GM10248 (cell line): ENCODE measurements around the gene SPTLC1.
"Not testable (repeated sequence)": the region's sequence is repeated elsewhere in the genome, so short reads cannot be mapped to it uniquely, and the experiment has no call there.

Source experiments
- CTCF ChIA-PET: fragments of 300-600 bp; sonication (Branson Sonifier 250); formaldehyde crosslinking; extraction: SDS; loops from one replicate; lab custom pipeline; 2021; ENCODE audit warnings: antibody characterized with exemption; lab: Yijun Ruan, JAX
- POLR2A ChIA-PET: fragments of 350-650 bp; sonication (Branson Sonifier 250); formaldehyde crosslinking; extraction: SDS; loops from one replicate; lab custom pipeline; 2020; ENCODE audit warnings: antibody characterized with exemption; lab: Yijun Ruan, JAX
- DNase-seq: peaks from one replicate; pipeline ENCODE4 v3.0.0; 2012; ENCODE audit errors: extremely low spot score
- TF ChIP-seq, protein P1 (sequence below): IDR thresholded peaks from 2 replicates; pipeline ENCODE4 v1.5.1; 2012; ENCODE audit warnings: mild to moderate bottlenecking, low read depth; ENCODE audit errors: extremely low read depth, missing control alignments, control extremely low read depth

SPTLC1 gene

DNA sequence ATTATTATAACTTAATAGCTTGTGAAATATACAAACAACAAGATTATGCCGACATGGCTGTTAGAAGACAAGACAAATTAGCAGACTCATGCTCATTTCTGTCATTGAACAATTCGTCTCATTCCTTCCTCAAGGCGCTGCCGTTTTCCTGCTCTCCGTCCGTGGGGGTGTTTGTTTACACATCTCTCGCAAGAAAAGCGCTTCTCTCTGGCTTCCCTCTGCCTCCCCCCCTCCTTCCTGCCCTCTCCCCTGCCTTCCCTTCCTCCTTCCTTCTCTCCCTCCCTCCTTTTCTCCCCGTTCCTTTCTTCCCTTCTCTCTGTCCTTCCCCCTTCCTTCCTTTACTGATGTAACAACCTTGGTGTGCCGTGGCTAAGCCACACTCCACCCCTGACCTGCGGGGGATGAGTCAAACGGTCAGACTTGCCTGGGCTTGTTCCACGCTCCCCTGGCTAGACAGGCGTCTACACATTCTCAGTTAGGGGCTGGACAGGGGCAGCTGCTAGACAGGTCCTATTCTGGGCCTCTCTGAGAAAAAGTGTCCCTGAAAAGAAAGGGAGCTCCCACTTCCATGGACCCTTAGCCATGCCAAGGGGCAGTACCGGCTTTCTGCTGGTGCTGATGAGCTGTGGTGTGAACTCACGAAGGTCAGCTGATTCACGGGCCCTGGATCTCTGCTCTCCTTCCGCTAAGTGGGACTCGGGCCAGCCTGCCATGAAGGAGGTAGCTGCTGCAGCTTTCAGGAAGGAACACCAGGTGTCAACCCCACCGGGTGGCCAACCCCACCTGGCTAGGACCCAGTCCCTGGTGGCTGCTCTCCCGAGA lies 32.0 kb upstream of the SPTLC1 start:
- POLR2A ChIA-PET: no interaction called here
- DNase-seq: peak; percentile 50
- CTCF ChIA-PET: interaction anchor here (1.0 to 5.5 kb wide), 5 partner anchors 8 to 644 kb away, joined by 3 to 57 read pairs (median 5); no protein-coding TSS in a partner anchor
- TF ChIP-seq, protein P1, sequence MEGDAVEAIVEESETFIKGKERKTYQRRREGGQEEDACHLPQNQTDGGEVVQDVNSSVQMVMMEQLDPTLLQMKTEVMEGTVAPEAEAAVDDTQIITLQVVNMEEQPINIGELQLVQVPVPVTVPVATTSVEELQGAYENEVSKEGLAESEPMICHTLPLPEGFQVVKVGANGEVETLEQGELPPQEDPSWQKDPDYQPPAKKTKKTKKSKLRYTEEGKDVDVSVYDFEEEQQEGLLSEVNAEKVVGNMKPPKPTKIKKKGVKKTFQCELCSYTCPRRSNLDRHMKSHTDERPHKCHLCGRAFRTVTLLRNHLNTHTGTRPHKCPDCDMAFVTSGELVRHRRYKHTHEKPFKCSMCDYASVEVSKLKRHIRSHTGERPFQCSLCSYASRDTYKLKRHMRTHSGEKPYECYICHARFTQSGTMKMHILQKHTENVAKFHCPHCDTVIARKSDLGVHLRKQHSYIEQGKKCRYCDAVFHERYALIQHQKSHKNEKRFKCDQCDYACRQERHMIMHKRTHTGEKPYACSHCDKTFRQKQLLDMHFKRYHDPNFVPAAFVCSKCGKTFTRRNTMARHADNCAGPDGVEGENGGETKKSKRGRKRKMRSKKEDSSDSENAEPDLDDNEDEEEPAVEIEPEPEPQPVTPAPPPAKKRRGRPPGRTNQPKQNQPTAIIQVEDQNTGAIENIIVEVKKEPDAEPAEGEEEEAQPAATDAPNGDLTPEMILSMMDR: no peak

DNA sequence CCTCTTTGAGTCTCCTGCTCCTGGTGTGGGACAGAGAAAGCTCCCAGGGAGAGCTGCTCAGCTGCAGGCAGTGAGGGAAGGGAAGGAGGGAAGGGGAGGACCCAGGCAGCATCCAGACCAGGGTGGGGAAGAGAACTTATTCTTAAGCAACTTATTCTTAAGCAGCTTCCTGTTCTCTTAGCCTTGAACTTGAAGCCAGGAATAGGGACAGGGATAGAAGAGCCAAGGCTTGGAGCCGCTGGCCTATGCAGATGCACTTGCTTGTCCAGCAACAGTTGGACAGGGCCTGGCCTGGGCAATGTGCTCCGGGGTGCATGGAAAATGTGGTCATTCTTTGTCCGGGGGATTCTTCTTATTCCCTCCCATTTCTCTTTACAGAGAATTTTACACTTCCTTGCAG lies 31.4 kb upstream of the SPTLC1 start:
- no peak for DNase-seq
- TF ChIP-seq, protein P1: no peak
- POLR2A ChIA-PET: no interaction called here
- CTCF ChIA-PET: interaction anchor here (1.5 to 5.5 kb wide), 4 partner anchors 7 to 645 kb away, joined by 3 to 57 read pairs (median 7); no protein-coding TSS in a partner anchor

DNA sequence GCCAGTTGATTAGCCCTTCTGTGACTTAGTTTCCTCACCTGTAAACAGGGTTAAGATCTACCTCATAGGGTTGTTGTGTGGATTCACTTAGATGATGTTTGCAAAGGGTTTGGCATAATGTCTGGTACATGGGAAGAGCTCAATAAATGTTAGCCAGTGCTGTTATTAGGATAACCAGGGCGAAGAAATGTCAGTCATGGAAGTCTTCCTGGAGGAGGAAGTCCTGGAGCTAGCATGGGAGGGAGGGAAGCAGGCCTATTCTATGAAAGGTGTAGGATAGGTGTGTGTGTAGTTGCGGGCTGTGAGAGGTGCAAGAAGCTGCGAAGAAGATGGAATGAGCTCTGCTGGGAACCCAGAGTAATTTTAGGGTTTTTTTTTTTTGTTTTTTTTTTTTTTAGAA lies 30.6 kb upstream of the SPTLC1 start:
- CTCF ChIA-PET: interaction anchor here (0.6 to 1.5 kb wide), 2 partner anchors 168 to 645 kb away, joined by 3 read pairs; no protein-coding TSS in a partner anchor
- POLR2A ChIA-PET, DNase-seq: not testable (repeated sequence)

DNA sequence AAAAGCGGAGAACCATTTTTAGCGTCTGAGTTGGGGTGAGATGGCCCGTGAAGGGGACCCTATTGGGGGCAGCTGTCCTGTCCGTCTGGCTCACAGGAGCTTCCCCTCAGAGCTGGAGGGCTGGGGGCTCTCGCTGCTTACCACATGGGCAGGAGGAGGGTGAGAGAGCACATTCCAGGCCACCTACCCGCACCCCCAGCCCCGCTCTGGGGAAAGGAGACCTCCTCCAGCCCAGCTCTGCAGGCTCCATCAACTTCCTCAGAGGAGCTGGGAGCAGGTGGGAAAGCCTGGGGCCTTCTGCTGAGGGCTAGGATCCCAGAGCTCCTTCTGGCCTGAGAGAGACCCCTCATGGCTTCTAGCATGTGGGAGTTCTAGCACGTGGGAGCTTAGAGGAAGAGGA lies 27.1 kb upstream of the SPTLC1 start:
- DNase-seq: no peak
- CTCF ChIA-PET: interaction anchor here (1.5 to 7.7 kb wide), 4 partner anchors 8 to 492 kb away, joined by 3 to 109 read pairs (median 38); no protein-coding TSS in a partner anchor
- POLR2A ChIA-PET: no interaction called here
- TF ChIP-seq, protein P1: no peak

DNA sequence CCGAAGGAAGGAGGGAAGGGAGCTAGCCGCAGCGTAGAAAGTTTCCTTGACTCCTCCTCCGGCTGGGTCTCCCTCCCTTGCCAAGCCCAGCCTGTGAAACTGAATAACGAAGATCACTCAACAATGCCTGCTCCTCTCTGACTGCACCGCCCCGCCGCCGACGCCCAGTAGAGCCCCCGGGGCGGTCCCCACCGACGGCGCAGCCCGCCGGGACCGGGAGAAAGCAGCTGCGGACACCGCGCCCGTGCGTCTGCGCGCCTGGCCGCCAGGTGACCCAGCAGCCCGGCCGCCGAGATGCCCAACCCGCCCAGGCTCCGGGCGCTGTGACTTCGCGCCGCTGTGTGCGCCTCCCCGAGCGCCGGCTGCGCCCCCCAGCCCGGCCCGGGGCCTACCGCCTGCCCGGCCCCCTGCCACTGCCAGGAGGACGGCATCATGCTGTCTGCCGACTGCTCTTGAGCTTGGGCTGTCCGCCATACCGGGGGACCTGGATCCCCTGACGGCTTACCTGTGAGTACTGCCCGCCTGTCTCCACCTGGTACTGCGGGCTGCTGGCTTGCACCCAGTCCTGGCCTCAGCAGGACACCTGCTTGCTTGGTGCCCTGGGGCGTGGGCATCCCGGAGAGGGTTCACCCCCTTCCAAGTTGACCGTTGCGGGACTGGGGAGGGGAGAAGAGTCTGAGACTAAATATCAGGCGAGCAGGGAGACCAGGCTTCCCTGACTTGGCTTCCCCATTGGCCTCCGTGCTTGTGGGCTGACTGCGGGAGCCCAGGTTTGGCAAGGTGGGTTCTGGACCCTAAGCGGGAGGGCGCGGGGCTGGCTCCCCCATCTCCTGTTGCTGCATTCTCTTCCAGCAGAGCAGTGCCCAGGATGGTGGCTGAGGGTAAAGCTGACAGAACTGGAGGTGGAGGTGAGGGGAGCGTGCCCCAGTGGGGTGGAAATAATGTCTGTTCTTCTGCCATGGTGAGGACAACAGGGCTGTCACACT lies 26.2 kb upstream of the SPTLC1 start:
- ChIA-PET CTCF (interaction anchor here (0.8 to 8.1 kb wide), 41 partner anchors 7 to 710 kb away, joined by 3 to 132 read pairs (median 7); partner anchors contain the start of gene SPTLC1), POLR2A (no interaction called here)
- TF ChIP-seq, protein P1: no peak
- DNase-seq: peak; percentile 41

DNA sequence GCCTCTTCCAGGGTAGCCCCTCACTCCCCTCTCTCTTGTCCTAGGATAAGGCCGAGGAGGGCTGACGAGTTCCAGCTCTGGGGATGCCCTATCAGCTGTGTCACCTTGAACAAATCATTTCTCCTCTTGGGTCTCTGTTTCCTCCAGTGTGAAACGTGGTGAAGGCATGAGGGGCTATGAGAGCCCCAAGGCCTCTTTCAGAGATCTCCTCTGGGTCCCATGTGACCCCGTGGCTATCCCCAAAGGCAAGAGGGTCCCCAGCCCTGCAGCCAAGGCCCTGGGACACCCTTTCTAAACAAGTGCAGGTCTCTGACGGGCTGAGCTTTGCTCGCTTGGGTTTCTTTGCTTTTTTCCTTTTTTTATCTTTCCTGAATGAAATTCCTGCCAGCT lies 25.5 kb upstream of the SPTLC1 start:
- TF ChIP-seq, protein P1: no peak
- ChIA-PET CTCF (interaction anchor here (0.7 to 8.1 kb wide), 57 partner anchors 8 to 711 kb away, joined by 3 to 132 read pairs (median 6); partner anchors contain the start of genes CENPP and SPTLC1), POLR2A (no interaction called here)
- DNase-seq: no peak
